Liver (tissue), 9 donors: ENCODE measurements around the gene LTB4R2. TPM values are rescaled to one million over a fixed set of nuclear protein-coding genes. Genes with fewer than 3 reads are reported as not detected.

Experiments
- DNase-seq: peaks from one replicate; pipeline ENCODE4 v3.0.0-alpha.2; 2017; ENCODE audit warnings: low spot score
- H3K27ac ChIP-seq, 2 donors: one replicate each; pipeline ENCODE4 v1.7.0; 2013; ENCODE audit warnings: inconsistent platforms in 2 of 2, low read length in 2 of 2, control low read depth in 1 of 2, low read depth in 1 of 2, mild to moderate bottlenecking in 1 of 2
- H3K27me3 ChIP-seq, 4 donors: one replicate each; pipeline versions ENCODE4 v1.6.1 to v1.7.0; 2013; ENCODE audit warnings: low read length in 3 of 4, inconsistent platforms in 1 of 4, mild to moderate bottlenecking in 1 of 4, moderate library complexity in 1 of 4; ENCODE audit not compliant: control insufficient read depth in 4 of 4, insufficient read depth in 4 of 4
- H3K36me3 ChIP-seq, 4 donors: one replicate each; pipeline versions ENCODE4 v1.6.1 to v1.7.0; 2013; ENCODE audit warnings: low read length in 3 of 4, mild to moderate bottlenecking in 3 of 4, low read depth in 1 of 4, moderate library complexity in 1 of 4; ENCODE audit not compliant: control insufficient read depth in 4 of 4, insufficient read depth in 3 of 4
- H3K4me1 ChIP-seq, 4 donors: one replicate each; pipeline versions ENCODE4 v1.6.1 to v1.7.0; 2013; ENCODE audit warnings: low read length in 3 of 4, mild to moderate bottlenecking in 3 of 4, moderate library complexity in 1 of 4; ENCODE audit not compliant: control insufficient read depth in 4 of 4, insufficient read depth in 4 of 4
- H3K4me3 ChIP-seq, 3 donors: one replicate each; pipeline versions ENCODE4 v1.6.1 to v1.7.0; 2013; ENCODE audit warnings: low read length in 3 of 3, control low read depth in 1 of 3, low read depth in 1 of 3, mild to moderate bottlenecking in 1 of 3
- H3K9ac ChIP-seq, 2 donors: one replicate each; pipeline ENCODE4 v1.7.0; 2013; ENCODE audit warnings: low read length in 2 of 2, mild to moderate bottlenecking in 2 of 2, moderate library complexity in 2 of 2, control low read depth in 1 of 2, low read depth in 1 of 2
- H3K9me3 ChIP-seq, 4 donors: one replicate each; pipeline versions ENCODE4 v1.6.1 to v1.7.0; 2013; ENCODE audit warnings: low read length in 3 of 4; ENCODE audit not compliant: control insufficient read depth in 4 of 4
- EGR1 ChIP-seq, 2 donors: IDR thresholded peaks; 2 replicates each; pipeline ENCODE4 v1.6.1; 2016 to 2018; ENCODE audit warnings: antibody characterized with exemption in 2 of 2, low read depth in 2 of 2
- FOXA1 ChIP-seq: IDR thresholded peaks from 2 replicates; pipeline ENCODE4 v1.6.1; 2016; ENCODE audit warnings: antibody characterized with exemption
- FOXA2 ChIP-seq: IDR thresholded peaks from 2 replicates; pipeline ENCODE4 v1.6.1; 2016; ENCODE audit warnings: antibody characterized with exemption
- GABPA ChIP-seq, 2 donors: IDR thresholded peaks in 1 of 2; conservative IDR thresholded peaks in 1 of 2; 2 replicates each; pipeline ENCODE4 v1.6.1; 2016; ENCODE audit warnings: antibody characterized with exemption in 2 of 2, mild to moderate bottlenecking in 1 of 2, moderate library complexity in 1 of 2
- HNF4A ChIP-seq, 2 donors: conservative IDR thresholded peaks; 2 replicates each; pipeline ENCODE4 v1.6.1; 2016; ENCODE audit warnings: antibody characterized with exemption in 2 of 2, mild to moderate bottlenecking in 2 of 2
- JUND ChIP-seq, 2 donors: IDR thresholded peaks; 2 replicates each; pipeline ENCODE4 v1.6.1; 2016; ENCODE audit warnings: antibody characterized with exemption in 2 of 2
- MAX ChIP-seq: IDR thresholded peaks from 2 replicates; pipeline ENCODE4 v1.6.1; 2016; ENCODE audit warnings: antibody characterized with exemption
- NR2F2 ChIP-seq: IDR thresholded peaks from 2 replicates; pipeline ENCODE4 v1.6.1; 2016; ENCODE audit warnings: antibody characterized with exemption
- RAD21 ChIP-seq, 2 donors: IDR thresholded peaks; 2 replicates each; pipeline ENCODE4 v1.6.1; 2016; ENCODE audit warnings: antibody characterized with exemption in 2 of 2, mild to moderate bottlenecking in 2 of 2
- RXRA ChIP-seq, 2 donors: IDR thresholded peaks; 2 replicates each; pipeline ENCODE4 v1.6.1; 2017 to 2018; ENCODE audit warnings: antibody characterized with exemption in 2 of 2, mild to moderate bottlenecking in 1 of 2
- SP1 ChIP-seq: IDR thresholded peaks from 2 replicates; pipeline ENCODE4 v1.6.1; 2018; ENCODE audit warnings: antibody characterized with exemption, mild to moderate bottlenecking
- TAF1 ChIP-seq: conservative IDR thresholded peaks from 2 replicates; pipeline ENCODE4 v1.6.1; 2016; ENCODE audit warnings: antibody characterized with exemption, mild to moderate bottlenecking
- WGBS: extraction: QIAGEN DNeasy Blood & Tissue Kit; methylation state at CpG from one replicate; pipeline ENCODE4 v1.1.7; 2013; 5-methylcytosine and 5-hydroxymethylcytosine counted together
- polyA plus RNA-seq, 2 donors: library from polyadenylated mRNA; stranded (reverse) in 1 of 2; unstranded in 1 of 2; fragments of 200-250 nt in 1 of 2; fragments of >200 nt in 1 of 2; fragmentation: Nextera tagmentation in 1 of 2; extraction: Ambion mirVana in 1 of 2; gene quantifications; one replicate each; pipeline versions ENCODE4 v1.2.1 to v1.2.3, GENCODE V29; 2013 to 2015
- total RNA-seq, 2 donors: library from RNA; depleted of rRNA; stranded (reverse); fragments of >200 nt; gene quantifications; one replicate each; pipeline ENCODE4 v1.2.3, GENCODE V29; 2014
- TF ChIP-seq, protein P1 (sequence below): fragments of 150-350 bp; IDR thresholded peaks from 2 replicates; pipeline ENCODE4 v1.5.1; 2017; ENCODE audit warnings: improper control_type of control experiment, low read depth, low read length; ENCODE audit not compliant: missing input control
- TF ChIP-seq, protein P2 (sequence below): IDR thresholded peaks from 2 replicates; pipeline ENCODE4 v1.6.1; 2016; ENCODE audit warnings: antibody characterized with exemption
- TF ChIP-seq, protein P3 (sequence below): IDR thresholded peaks from 2 replicates; pipeline ENCODE4 v1.6.1; 2016; ENCODE audit warnings: antibody characterized with exemption
- donor health status: healthy.
- donor health status: healthy.
- donor health status: healthy.
- donor health status: healthy.
- donor health status: healthy.

LTB4R2 gene
- total and polyA plus RNA-seq, 4 donors = 0.28 to 11.3 (median 1.9) TPM

GRCh38 chr14:24274101-24274543, 35.8 kb upstream of the LTB4R2 start (continued):
- TF ChIP-seq FOXA1 (no peak), SP1 (no peak), NR2F2 (no peak)

GRCh38 chr14:24277071-24277470, 32.9 kb upstream of the LTB4R2 start:
- TF ChIP-seq, protein P1, sequence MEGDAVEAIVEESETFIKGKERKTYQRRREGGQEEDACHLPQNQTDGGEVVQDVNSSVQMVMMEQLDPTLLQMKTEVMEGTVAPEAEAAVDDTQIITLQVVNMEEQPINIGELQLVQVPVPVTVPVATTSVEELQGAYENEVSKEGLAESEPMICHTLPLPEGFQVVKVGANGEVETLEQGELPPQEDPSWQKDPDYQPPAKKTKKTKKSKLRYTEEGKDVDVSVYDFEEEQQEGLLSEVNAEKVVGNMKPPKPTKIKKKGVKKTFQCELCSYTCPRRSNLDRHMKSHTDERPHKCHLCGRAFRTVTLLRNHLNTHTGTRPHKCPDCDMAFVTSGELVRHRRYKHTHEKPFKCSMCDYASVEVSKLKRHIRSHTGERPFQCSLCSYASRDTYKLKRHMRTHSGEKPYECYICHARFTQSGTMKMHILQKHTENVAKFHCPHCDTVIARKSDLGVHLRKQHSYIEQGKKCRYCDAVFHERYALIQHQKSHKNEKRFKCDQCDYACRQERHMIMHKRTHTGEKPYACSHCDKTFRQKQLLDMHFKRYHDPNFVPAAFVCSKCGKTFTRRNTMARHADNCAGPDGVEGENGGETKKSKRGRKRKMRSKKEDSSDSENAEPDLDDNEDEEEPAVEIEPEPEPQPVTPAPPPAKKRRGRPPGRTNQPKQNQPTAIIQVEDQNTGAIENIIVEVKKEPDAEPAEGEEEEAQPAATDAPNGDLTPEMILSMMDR = no peak
- TF ChIP-seq JUND (IDR thresholded peaks at IDR 0.05) (no peak), TAF1 (no peak), GABPA (IDR thresholded peaks at IDR 0.05 in 1 of 2, conservative IDR thresholded peaks at IDR 0.05 in 1 of 2) (no peak), FOXA1 (no peak), HNF4A (conservative IDR thresholded peaks at IDR 0.05) (no peak), RXRA (IDR thresholded peaks at IDR 0.05) (no peak), RAD21 (IDR thresholded peaks at IDR 0.05) (no peak), NR2F2 (no peak), FOXA2 (no peak), SP1 (no peak)
- Histone ChIP-seq H3K27ac (peak overlapping the region in 1 of 2 donors; percentile 19), H3K27me3 (no peaks in the 10 kb centered on the region), H3K4me3 (no peak overlapping the region), H3K9me3 (no peaks in the 10 kb centered on the region), H3K9ac (no peak overlapping the region), H3K36me3 (no peaks in the 10 kb centered on the region), H3K4me1 (peaks cover 0 to 19% (median 8%) of the 10 kb centered on the region in 4 donors)
- no peak for DNase-seq
- 94% methylated on average over 6 of the region's 6 CpGs for WGBS

GRCh38 chr14:24277606-24278321, 32.2 kb upstream of the LTB4R2 start:
- Histone ChIP-seq H3K9me3 (no peaks in the 10 kb centered on the region), H3K9ac (no peak overlapping the region), H3K27ac (peak overlapping the region in 1 of 2 donors; percentile 19), H3K4me1 (peaks cover 0 to 17% (median 8%) of the 10 kb centered on the region in 4 donors), H3K4me3 (no peak overlapping the region), H3K36me3 (no peaks in the 10 kb centered on the region), H3K27me3 (no peaks in the 10 kb centered on the region)
- no peak for TF ChIP-seq NR2F2
- no peak for TF ChIP-seq JUND (IDR thresholded peaks at IDR 0.05)
- TF ChIP-seq, protein P2, sequence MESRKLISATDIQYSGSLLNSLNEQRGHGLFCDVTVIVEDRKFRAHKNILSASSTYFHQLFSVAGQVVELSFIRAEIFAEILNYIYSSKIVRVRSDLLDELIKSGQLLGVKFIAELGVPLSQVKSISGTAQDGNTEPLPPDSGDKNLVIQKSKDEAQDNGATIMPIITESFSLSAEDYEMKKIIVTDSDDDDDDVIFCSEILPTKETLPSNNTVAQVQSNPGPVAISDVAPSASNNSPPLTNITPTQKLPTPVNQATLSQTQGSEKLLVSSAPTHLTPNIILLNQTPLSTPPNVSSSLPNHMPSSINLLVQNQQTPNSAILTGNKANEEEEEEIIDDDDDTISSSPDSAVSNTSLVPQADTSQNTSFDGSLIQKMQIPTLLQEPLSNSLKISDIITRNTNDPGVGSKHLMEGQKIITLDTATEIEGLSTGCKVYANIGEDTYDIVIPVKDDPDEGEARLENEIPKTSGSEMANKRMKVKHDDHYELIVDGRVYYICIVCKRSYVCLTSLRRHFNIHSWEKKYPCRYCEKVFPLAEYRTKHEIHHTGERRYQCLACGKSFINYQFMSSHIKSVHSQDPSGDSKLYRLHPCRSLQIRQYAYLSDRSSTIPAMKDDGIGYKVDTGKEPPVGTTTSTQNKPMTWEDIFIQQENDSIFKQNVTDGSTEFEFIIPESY = no peak
- TF ChIP-seq, protein P1 = no peak
- no peak for TF ChIP-seq EGR1 (IDR thresholded peaks at IDR 0.05; ENCODE audit: low read depth in 2 of 2)
- TF ChIP-seq RXRA (IDR thresholded peaks at IDR 0.05) = no peak
- TF ChIP-seq, protein P3, sequence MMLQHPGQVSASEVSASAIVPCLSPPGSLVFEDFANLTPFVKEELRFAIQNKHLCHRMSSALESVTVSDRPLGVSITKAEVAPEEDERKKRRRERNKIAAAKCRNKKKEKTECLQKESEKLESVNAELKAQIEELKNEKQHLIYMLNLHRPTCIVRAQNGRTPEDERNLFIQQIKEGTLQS = no peak
- no peak for TF ChIP-seq RAD21 (IDR thresholded peaks at IDR 0.05)
- TF ChIP-seq GABPA (IDR thresholded peaks at IDR 0.05 in 1 of 2, conservative IDR thresholded peaks at IDR 0.05 in 1 of 2) = no peak
- no peak for TF ChIP-seq FOXA2
- no peak for TF ChIP-seq MAX
- no peak for DNase-seq
- 88% methylated on average over 11 of the region's 11 CpGs for WGBS
